Right hindlimb (tissue), 1 donor: ENCODE measurements around the gene OR5B12.
"Not testable (repeated sequence)": the region's sequence is repeated elsewhere in the genome, so short reads cannot be mapped to it uniquely, and the experiment has no call there.

ENCODE experiments used
- DNase-seq: peaks from one replicate; pipeline ENCODE4 v3.0.0-alpha.2; 2018

OR5B12 gene

DNA sequence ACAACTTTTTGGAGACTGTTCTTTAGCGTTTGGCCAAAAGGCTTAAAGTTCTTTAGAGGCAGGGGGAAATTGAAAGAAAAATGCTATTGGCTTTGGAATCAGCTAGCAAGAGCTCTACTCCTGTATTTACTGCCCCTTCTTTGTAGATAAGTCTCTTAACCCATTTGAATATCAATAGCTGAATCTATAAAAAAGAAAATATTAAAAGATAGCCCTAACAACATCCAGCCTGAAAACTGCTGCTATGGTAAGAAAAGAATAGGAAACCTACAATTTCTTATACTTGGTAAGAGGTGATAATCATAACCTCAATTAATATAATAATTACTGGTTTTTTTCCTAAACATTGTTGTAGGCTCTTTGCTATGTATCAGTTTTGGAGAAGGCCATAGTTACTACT is at the start of gene OR5B12:
Gene OR5B12 (minus strand): TSS at position 101 of the 400 bp plus-strand sequence. CDS start 2,085 bp downstream, outside the sequence.
- no peak for DNase-seq

DNA sequence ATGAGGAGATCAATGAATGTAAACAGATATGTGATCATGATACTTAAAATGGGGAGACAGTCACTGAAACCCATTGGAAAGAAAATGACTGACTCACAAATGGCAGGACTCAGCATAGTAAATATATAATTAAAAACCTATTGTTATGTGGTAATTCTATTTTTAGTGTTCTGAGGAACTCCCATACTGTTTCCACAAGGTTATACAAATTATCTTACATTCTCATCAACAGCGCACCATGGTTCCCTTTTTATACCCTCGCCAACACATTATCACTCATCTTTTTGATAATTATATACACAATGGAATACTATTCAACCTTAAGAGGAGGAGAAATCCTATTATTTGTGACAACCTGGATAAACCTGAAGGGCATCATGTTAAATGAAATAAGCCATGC is 48.8 kb upstream of the OR5B12 start:
- no peak for DNase-seq

- no peak for DNase-seq
Observed at GRCh38 chr11:58487170-58487569, 45.1 kb upstream of the OR5B12 start.

DNA sequence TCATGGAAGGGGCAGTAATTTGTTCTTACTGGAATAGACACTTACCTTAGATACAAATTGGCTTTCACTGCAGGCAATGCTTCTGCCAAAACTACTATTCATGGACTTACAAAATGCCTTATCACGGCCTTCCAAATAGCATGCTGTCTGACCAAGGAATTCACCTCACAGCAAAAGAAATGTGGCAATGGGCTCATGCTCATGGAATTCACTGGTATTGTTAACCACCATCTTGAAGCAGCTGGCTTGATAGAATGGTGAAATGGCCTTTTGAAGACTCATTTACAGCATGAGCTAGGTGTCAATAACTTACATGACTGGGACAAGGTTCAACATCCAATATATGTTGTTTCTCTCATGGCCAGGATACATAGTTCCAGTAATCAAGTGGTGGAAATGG is 43.9 kb upstream of the OR5B12 start:
- no peak for DNase-seq

- no peak for DNase-seq
Observed at GRCh38 chr11:58471892-58472291, 29.9 kb upstream of the OR5B12 start.

DNA sequence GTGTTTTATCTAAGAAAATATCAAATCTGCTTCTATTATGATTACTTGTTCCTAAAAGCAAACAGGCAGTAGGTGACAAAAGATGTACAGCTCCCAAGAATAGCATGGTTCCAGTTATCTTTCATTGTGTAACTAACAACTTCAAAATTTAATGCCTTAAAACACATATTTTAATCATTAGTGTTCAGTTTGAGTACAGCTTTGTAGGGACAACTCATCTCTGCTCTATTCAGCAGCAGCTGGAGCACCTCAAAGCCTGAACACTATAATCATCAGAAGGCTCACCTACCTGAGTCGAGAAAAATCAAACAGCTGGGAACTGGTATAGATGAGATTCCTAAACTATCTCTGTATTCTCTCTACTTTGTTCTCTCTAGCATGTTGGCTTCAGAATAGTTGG is 24.3 kb upstream of the OR5B12 start:
- no peak for DNase-seq

- no peak for DNase-seq
Observed at GRCh38 chr11:58465690-58466089, 23.7 kb upstream of the OR5B12 start.

DNA sequence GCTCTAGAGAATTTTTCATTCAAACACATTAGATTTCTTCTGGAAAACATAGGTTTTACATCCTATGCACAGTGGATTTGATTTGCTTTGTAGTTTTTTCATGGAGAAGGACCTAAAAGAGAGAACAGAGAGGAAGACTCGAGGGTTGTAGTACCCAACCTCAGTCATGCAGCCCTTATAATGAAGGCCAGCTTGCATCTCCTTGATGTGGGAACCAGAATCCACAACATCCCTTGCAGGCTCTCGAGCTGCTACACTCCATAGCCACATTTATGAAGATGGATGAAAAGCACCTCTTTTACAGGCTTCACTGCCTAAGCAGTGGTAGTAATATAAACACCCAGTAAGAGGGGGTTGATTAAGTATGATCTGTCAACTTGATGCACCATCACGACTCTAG is 9.5 kb upstream of the OR5B12 start:
- no peak for DNase-seq

GRCh38 chr11:58446294-58446693 is 4.3 kb upstream of the OR5B12 start:
- DNase-seq = no peak

- no peak for DNase-seq
Observed at GRCh38 chr11:58444300-58444699, 2.3 kb upstream of the OR5B12 start.

DNA sequence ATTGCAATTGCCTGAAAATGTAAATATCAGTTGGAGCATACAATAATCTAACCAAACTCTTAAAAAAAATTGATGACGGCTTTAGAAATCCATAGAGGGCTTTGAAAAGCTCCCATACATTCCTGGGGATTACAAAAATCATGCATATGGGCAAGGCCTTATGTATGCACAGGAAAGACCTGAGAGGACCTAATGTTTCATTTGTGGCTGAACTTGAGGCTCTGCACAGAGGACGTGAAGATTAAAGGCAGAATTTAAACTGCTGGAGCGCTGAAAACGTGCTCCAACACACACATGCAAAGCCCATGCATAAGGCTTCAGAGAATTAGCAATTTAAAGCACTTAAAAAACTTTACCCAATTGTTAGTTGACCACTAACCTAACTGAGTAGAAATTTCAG is 3.5 kb downstream of the OR5B12 start:
- DNase-seq = no peak

DNA sequence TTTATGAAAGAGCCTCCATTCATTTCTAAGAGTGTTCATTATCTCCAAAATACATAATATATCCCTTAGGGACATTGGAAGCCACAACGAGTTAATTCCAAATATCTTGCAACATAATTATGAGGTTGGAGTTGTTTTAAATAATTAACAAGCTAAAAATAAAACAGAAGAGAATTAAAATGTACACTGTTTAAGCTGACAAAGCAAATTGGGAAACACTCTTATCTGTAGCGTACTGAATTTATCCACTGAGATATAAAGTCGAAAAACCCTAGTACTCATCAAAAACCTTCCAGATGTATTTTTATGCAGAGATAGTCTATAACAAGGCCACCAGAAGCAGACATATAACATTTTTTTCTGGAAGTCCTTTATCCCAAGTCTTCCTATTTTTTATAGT is 7.8 kb downstream of the OR5B12 start:
- DNase-seq = no peak

DNA sequence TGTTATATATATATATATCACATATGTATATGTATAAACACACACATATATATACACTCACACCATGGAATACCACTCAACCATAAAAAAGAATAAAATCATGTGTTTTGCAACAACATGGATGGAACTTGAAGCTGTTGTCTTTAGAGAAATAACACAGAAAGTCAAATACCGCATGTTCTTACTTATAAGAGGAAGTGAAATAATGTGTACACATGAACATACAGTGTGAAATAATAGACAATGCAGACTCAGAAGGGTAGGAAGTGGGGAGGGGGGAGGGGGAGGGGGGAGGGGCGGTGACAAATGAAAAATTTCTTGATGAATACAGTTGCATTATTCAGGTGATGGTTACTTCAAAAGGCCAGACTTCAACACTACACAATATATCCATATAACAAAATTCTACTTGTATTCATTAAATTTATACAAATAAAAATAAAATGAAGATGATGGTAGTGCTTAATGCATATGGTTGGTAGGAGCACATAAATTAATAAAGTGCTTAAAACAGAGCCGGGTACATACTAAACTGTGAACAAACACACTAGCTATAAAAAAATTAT is 8.3 kb downstream of the OR5B12 start:
- DNase-seq = no peak

- DNase-seq = no peak
Observed at GRCh38 chr11:58429273-58429672, 12.8 kb downstream of the OR5B12 start.

GRCh38 chr11:58428021-58428420 is 14.0 kb downstream of the OR5B12 start, which contains the start of gene OR5B2:
OR5B2 (minus strand) TSS chr11:58428121; CDS start chr11:58423261, 4,860 bp downstream.
- DNase-seq = no peak

- no peak for DNase-seq
Observed at GRCh38 chr11:58406774-58407173, 35.3 kb downstream of the OR5B12 start, which contains the start of gene OR5B3. OR5B3 (minus strand) TSS chr11:58406874; CDS start chr11:58403409, 3,465 bp downstream.

- DNase-seq = not testable (repeated sequence)
Observed at GRCh38 chr11:58399622-58400021, 42.4 kb downstream of the OR5B12 start.

- no peak for DNase-seq
Observed at GRCh38 chr11:58395581-58395980, 46.5 kb downstream of the OR5B12 start.

DNA sequence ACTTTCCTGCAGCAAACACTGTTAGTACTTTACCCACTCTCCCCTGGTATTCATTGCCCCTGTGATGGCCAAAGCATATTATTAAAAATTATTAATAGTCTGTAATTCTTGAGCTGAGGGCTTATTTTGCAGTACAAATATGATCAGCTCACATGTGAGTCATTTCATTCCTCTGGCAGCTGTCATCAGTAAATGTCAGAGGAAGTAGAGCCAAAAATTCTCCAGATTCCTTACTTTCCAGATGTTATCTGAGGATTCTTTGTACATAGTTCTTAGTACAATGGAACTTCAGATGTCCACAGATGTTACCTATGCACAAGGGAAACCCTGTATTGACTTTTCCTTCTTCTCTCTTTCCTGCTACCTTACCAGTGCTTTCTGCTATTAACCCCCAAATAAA is 47.8 kb downstream of the OR5B12 start:
- DNase-seq = no peak

- DNase-seq = no peak
Observed at GRCh38 chr11:58392746-58393145, 49.3 kb downstream of the OR5B12 start.

- DNase-seq = no peak
Observed at GRCh38 chr11:58391879-58392278, 50.2 kb downstream of the OR5B12 start.

- no peak for DNase-seq
Observed at GRCh38 chr11:58390551-58391063, 51.4 kb downstream of the OR5B12 start.
